Esophagus muscularis mucosa (tissue), 4 donors: Measurements from ENCODE around the gene ITGB8. TPM values are rescaled to one million over a fixed set of nuclear protein-coding genes. Genes with fewer than 3 reads are reported as not detected.

Source experiments
- DNase-seq: peaks from one replicate; pipeline ENCODE4 v3.0.0-alpha.2; 2017; ENCODE audit errors: extremely low spot score
- H3K27ac ChIP-seq, 4 donors: fragments of 200-600 bp; sonication (generic); replicated peaks in 1 of 4; 1 replicate in 3 of 4; 2 replicates in 1 of 4; pipeline ENCODE4 v1.5.1; 2016 to 2019; ENCODE audit warnings: mild to moderate bottlenecking in 1 of 4
- H3K27me3 ChIP-seq, 4 donors: fragments of 200-600 bp; sonication (generic); one replicate each; pipeline versions ENCODE4 v1.5.1 to v1.6.0; 2016 to 2019
- H3K36me3 ChIP-seq, 4 donors: fragments of 200-600 bp; sonication (generic); one replicate each; pipeline ENCODE4 v1.5.1; 2016 to 2019
- H3K4me1 ChIP-seq, 4 donors: fragments of 200-600 bp; sonication (generic); one replicate each; pipeline ENCODE4 v1.5.1; 2016 to 2019
- H3K4me3 ChIP-seq, 4 donors: fragments of 200-600 bp; sonication (generic); 1 replicate in 2 of 4; 2 replicates in 2 of 4; pipeline ENCODE4 v1.5.1; 2016 to 2019; ENCODE audit warnings: mild to moderate bottlenecking in 4 of 4, moderate library complexity in 1 of 4
- H3K9me3 ChIP-seq, 4 donors: fragments of 200-600 bp; sonication (generic); 1 replicate in 3 of 4; 2 replicates in 1 of 4; pipeline ENCODE4 v1.5.1; 2016 to 2019
- EP300 ChIP-seq: sonication (generic); formaldehyde crosslinking; IDR thresholded peaks from one replicate; pipeline ENCODE4 v1.6.1; 2017; ENCODE audit warnings: antibody characterized with exemption
- POLR2A ChIP-seq: fragments of 450-650 bp; IDR thresholded peaks from one replicate; pipeline ENCODE4 v1.6.1; 2017; ENCODE audit warnings: antibody characterized with exemption, moderate library complexity, mild to moderate bottlenecking, low read depth
- POLR2AphosphoS5 ChIP-seq, 2 donors: sonication (generic); formaldehyde crosslinking; IDR thresholded peaks; one replicate each; pipeline ENCODE4 v1.6.1; 2017; ENCODE audit warnings: antibody characterized with exemption in 2 of 2
- WGBS: methylation state at CpG from one replicate; pipeline ENCODE4 v1.1.5; 2018; 5-methylcytosine and 5-hydroxymethylcytosine counted together
- intact Hi-C: fragments of 100-400 bp; cut with DNase I; formaldehyde crosslinking; loops from one replicate; pipeline ENCODE4 v1.15.1; 2023
- total RNA-seq, 4 donors: library from RNA; depleted of rRNA; stranded (reverse); fragments of >200 nt; gene quantifications; one replicate each; pipeline versions ENCODE4 v1.1.0 to v1.2.1, GENCODE V29; 2016
- TF ChIP-seq, protein P1 (sequence below), 3 experiments: fragments of 200-600 bp in 2 of 3; fragments of 450-650 bp in 1 of 3; sonication (generic) in 2 of 3; IDR thresholded peaks; one replicate each; pipeline ENCODE4 v1.5.1; 2017 to 2019; ENCODE audit warnings: antibody characterized with exemption in 3 of 3, mild to moderate bottlenecking in 2 of 3, moderate library complexity in 1 of 3

ITGB8 gene
- total RNA-seq, 4 donors from 2014 or later = 19.5 to 30.4 (median 21.5) TPM

DNA sequence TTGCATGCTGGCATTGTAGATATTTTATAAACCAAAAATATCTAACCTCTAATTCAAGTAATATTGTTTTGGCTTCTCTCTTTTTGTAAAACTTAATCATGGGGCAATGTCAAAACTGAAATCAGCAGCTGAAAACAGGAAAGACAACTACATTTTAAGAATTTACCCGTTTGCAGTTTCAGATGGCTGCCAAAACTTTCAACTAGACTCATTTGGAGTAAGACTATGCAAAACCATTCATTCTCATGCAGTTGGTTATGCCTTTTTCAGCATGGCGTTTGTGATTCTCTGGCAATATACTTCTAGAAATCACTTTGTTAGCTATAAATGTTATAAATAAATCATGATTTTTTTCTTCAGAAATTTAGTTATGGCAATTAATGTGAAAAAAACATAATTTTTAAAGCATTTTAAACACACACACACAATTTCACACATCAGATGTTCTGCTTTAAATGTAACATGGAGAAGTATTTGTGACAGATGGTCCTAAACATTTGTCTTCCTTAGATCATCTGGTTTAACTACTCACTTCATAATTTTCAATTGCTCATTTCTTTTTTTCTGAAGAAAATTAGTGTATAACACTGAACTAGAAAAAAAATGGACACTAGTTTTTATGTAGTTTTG lies 116.4 kb downstream of the ITGB8 start:
- Histone ChIP-seq H3K27me3 (no peaks in the 10 kb centered on the region), H3K9me3 (peaks cover 0 to 10% (median 2%) of the 10 kb centered on the region in 4 donors), H3K4me3 (no peak overlapping the region), H3K27ac (no peak overlapping the region), H3K36me3 (no peaks in the 10 kb centered on the region), H3K4me1 (peaks cover 0 to 12% (median 5%) of the 10 kb centered on the region in 4 donors)
- 40% methylated on average over 2 of the region's 2 CpGs for WGBS
- DNase-seq = no peak
- intact Hi-C loops = no loop called here
- TF ChIP-seq EP300 (no peak), POLR2AphosphoS5 (IDR thresholded peaks at IDR 0.05) (no peak), POLR2A (no peak)
- TF ChIP-seq, protein P1, sequence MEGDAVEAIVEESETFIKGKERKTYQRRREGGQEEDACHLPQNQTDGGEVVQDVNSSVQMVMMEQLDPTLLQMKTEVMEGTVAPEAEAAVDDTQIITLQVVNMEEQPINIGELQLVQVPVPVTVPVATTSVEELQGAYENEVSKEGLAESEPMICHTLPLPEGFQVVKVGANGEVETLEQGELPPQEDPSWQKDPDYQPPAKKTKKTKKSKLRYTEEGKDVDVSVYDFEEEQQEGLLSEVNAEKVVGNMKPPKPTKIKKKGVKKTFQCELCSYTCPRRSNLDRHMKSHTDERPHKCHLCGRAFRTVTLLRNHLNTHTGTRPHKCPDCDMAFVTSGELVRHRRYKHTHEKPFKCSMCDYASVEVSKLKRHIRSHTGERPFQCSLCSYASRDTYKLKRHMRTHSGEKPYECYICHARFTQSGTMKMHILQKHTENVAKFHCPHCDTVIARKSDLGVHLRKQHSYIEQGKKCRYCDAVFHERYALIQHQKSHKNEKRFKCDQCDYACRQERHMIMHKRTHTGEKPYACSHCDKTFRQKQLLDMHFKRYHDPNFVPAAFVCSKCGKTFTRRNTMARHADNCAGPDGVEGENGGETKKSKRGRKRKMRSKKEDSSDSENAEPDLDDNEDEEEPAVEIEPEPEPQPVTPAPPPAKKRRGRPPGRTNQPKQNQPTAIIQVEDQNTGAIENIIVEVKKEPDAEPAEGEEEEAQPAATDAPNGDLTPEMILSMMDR (IDR thresholded peaks at IDR 0.05) = no peak

DNA sequence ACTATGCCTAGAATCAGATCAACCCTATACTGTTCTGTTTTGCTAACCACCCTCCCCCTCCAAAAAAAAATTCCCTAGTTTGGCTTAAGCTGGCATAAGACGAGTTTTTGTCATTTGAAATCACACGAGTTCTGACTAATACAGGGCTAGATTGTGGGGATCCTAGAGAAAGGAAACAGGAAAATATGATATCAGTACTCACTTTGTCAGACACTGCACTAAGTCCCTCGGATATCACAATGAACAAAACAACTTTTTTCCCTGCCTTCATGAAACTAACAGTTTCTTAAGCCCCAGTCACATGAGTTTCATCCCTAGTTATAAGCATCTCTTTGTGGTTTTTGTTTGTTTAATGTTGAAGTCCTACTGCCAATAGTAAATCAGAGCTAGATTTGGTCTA lies 118.5 kb downstream of the ITGB8 start:
- intact Hi-C loops = no loop called here
- H3K9me3 ChIP-seq = peaks cover 0 to 10% (median 2%) of the 10 kb centered on the region in 4 donors
- H3K4me3 ChIP-seq = no peak overlapping the region
- TF ChIP-seq, protein P1 (IDR thresholded peaks at IDR 0.05) = no peak
- no peak for TF ChIP-seq POLR2AphosphoS5 (IDR thresholded peaks at IDR 0.05)
- TF ChIP-seq POLR2A = no peak
- no peak for TF ChIP-seq EP300
- no peaks in the 10 kb centered on the region for H3K36me3 ChIP-seq
- H3K27me3 ChIP-seq = no peaks in the 10 kb centered on the region
- 47% methylated on average over 3 of the region's 3 CpGs for WGBS
- H3K4me1 ChIP-seq = peaks cover 0 to 2% (median under 1%) of the 10 kb centered on the region in 4 donors
- H3K27ac ChIP-seq = no peak overlapping the region
- DNase-seq = no peak

DNA sequence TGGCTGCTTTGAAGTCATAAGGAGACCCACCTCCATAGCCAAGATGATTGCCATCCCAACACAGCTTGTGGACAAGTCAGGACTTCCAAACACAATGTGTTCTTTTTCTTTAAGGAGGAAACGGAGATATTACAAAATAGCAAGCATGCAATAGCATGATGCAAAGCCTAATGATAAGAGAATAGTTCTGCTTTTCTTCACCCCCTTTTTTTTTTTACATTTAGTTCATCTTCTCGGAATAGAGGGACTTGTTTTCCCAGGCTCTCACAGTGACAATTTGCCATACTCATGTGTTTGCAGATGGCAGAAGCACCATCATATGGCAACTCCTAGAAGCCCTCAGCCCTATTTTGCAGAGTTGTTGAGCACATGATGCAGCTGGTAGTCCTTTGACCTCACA lies 119.8 kb downstream of the ITGB8 start:
- H3K27me3 ChIP-seq = no peaks in the 10 kb centered on the region
- TF ChIP-seq EP300 (no peak), POLR2AphosphoS5 (IDR thresholded peaks at IDR 0.05) (no peak), POLR2A (no peak)
- TF ChIP-seq, protein P1 (IDR thresholded peaks at IDR 0.05) = no peak
- H3K9me3 ChIP-seq = no peaks in the 10 kb centered on the region
- 67% methylated on average over 2 of the region's 2 CpGs for WGBS
- no peak overlapping the region for H3K4me3 ChIP-seq
- no peaks in the 10 kb centered on the region for H3K4me1 ChIP-seq
- no peak for DNase-seq
- intact Hi-C loops = no loop called here
- H3K36me3 ChIP-seq = no peaks in the 10 kb centered on the region
- no peak overlapping the region for H3K27ac ChIP-seq

DNA sequence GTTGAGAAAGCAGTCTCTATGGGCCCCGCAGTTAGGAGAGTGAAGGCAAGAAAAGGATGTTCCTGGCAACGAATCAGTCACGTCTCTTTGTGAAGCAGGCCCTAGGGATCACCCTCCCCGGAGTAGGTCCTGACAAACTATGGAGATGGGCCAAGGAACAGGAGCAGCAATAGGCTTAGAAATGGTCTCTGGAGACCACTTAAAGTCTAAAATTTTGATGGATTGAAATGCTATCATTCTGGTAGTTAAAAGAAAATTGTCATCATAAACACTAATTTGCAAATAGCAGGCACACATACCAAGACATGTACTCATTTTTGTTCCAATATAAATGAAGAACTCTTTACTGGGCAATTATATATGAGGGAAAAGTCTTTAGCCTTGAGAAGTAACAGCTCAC lies 123.5 kb downstream of the ITGB8 start:
- H3K27ac ChIP-seq = no peak overlapping the region
- H3K36me3 ChIP-seq = no peaks in the 10 kb centered on the region
- TF ChIP-seq POLR2A (no peak), EP300 (no peak), POLR2AphosphoS5 (IDR thresholded peaks at IDR 0.05) (no peak)
- TF ChIP-seq, protein P1 (IDR thresholded peaks at IDR 0.05) = no peak
- H3K4me3 ChIP-seq = no peak overlapping the region
- DNase-seq = no peak
- H3K9me3 ChIP-seq = no peaks in the 10 kb centered on the region
- H3K4me1 ChIP-seq = peaks cover 0 to 2% (median under 1%) of the 10 kb centered on the region in 4 donors
- no peaks in the 10 kb centered on the region for H3K27me3 ChIP-seq
- WGBS = 87% methylated on average over 4 of the region's 4 CpGs
- intact Hi-C loops = no loop called here

DNA sequence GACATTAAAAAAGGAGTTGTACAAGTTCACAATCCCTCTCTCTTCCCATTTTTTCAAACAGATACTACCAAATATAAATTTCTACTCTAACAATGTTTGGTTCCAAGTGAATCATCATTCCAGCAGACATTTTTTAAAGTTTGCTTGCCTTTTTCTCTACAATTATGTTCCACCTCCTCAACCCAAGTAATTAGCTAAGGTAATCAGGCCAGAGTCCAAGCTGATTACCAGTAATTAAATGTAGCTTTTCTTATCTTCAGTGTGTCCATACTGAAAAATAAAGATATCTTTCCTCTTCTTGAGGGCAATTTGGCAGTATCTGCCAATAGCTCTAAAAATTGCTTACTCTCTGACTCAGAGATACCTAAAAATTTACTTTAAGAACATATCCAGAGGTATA lies 126.0 kb downstream of the ITGB8 start:
- H3K4me1 ChIP-seq = peaks cover 0 to 10% (median 5%) of the 10 kb centered on the region in 4 donors
- no peaks in the 10 kb centered on the region for H3K9me3 ChIP-seq
- H3K36me3 ChIP-seq = no peaks in the 10 kb centered on the region
- TF ChIP-seq, protein P1 (IDR thresholded peaks at IDR 0.05) = no peak
- TF ChIP-seq POLR2A (no peak), POLR2AphosphoS5 (IDR thresholded peaks at IDR 0.05) (no peak), EP300 (no peak)
- intact Hi-C loops = no loop called here
- no peak overlapping the region for H3K27ac ChIP-seq
- no peaks in the 10 kb centered on the region for H3K27me3 ChIP-seq
- no peak for DNase-seq
- H3K4me3 ChIP-seq = no peak overlapping the region
